SK-N-SH treated with all-trans-retinoic acid at 6 μM for 48 hours (cell line): Measurements from ENCODE around the gene PRICKLE1.

Source experiments
- ATAC-seq: fragments of 200-7000 bp; cut with Tn5 transposase; 3 replicates; pipeline ENCODE4 v1.9.1; 2020; ENCODE audit warnings: mild to moderate bottlenecking, moderate library complexity
- ARNTL ChIP-seq: fragments of 450-650 bp; formaldehyde crosslinking; IDR thresholded peaks from 2 replicates; pipeline ENCODE4 v1.5.0; 2020; ENCODE audit warnings: low read depth, mild to moderate bottlenecking, moderate library complexity, borderline replicate concordance
- BACH2 ChIP-seq: fragments of 250-450 bp; sonication (Bioruptor Pico); IDR thresholded peaks from 2 replicates; pipeline ENCODE4 v1.9.0; 2021; ENCODE audit warnings: mild to moderate bottlenecking, borderline replicate concordance
- CSDC2 ChIP-seq: fragments of 250-450 bp; sonication (Bioruptor Pico); IDR thresholded peaks from 2 replicates; pipeline ENCODE4 v1.5.0; 2020; ENCODE audit warnings: mild to moderate bottlenecking, moderate library complexity
- ESRRG ChIP-seq: fragments of 250-450 bp; sonication (Bioruptor Pico); IDR thresholded peaks from 2 replicates; pipeline ENCODE4 v1.6.1; 2021; ENCODE audit warnings: mild to moderate bottlenecking
- ISL1 ChIP-seq: fragments of 250-450 bp; sonication (Bioruptor Pico); IDR thresholded peaks from 2 replicates; pipeline ENCODE4 v2.1.2; 2022; ENCODE audit warnings: mild to moderate bottlenecking, moderate library complexity
- OSR1 ChIP-seq: fragments of 250-450 bp; sonication (Bioruptor Pico); IDR thresholded peaks from 2 replicates; pipeline ENCODE4 v1.8.0; 2022; ENCODE audit warnings: moderate library complexity, mild to moderate bottlenecking, inconsistent platforms
- PPARA ChIP-seq: fragments of 250-450 bp; sonication (Bioruptor Pico); IDR thresholded peaks from 2 replicates; pipeline ENCODE4 v1.5.0; 2020; ENCODE audit warnings: mild to moderate bottlenecking, borderline replicate concordance
- RARB ChIP-seq: fragments of 250-450 bp; sonication (Bioruptor Pico); IDR thresholded peaks from 2 replicates; pipeline ENCODE4 v1.8.0; 2021; ENCODE audit warnings: mild to moderate bottlenecking, moderate library complexity
- SNAI2 ChIP-seq: fragments of 250-450 bp; sonication (Bioruptor Pico); IDR thresholded peaks from 2 replicates; pipeline ENCODE4 v1.5.0; 2020; ENCODE audit warnings: mild to moderate bottlenecking, moderate library complexity
- TCF4 ChIP-seq: fragments of 250-450 bp; sonication (Bioruptor Pico); IDR thresholded peaks from 2 replicates; pipeline ENCODE4 v1.8.0; 2021; ENCODE audit warnings: mild to moderate bottlenecking, moderate library complexity, borderline replicate concordance
- TOX ChIP-seq: fragments of 250-450 bp; sonication (Bioruptor Pico); IDR thresholded peaks from 2 replicates; pipeline ENCODE4 v1.8.0; 2021; ENCODE audit warnings: mild to moderate bottlenecking, moderate library complexity, borderline replicate concordance
- ZC3H10 ChIP-seq: fragments of 250-450 bp; sonication (Bioruptor Pico); IDR thresholded peaks from 2 replicates; pipeline ENCODE4 v1.5.1; 2021; ENCODE audit warnings: mild to moderate bottlenecking, moderate library complexity
- ZFP3 ChIP-seq: fragments of 250-450 bp; sonication (Bioruptor Pico); IDR thresholded peaks from 2 replicates; pipeline ENCODE4 v1.5.0; 2020; ENCODE audit warnings: mild to moderate bottlenecking, moderate library complexity
- ZFP30 ChIP-seq: fragments of 450-650 bp; formaldehyde crosslinking; IDR thresholded peaks from 2 replicates; pipeline ENCODE4 v1.5.0; 2022; ENCODE audit warnings: mild to moderate bottlenecking, moderate library complexity
- ZNF8 ChIP-seq: fragments of 450-650 bp; formaldehyde crosslinking; IDR thresholded peaks from 2 replicates; pipeline ENCODE4 v1.5.0; 2020; ENCODE audit warnings: mild to moderate bottlenecking, moderate library complexity
- TF ChIP-seq, protein P1 (sequence below): fragments of 250-450 bp; sonication (Bioruptor Pico); IDR thresholded peaks from 2 replicates; pipeline ENCODE4 v1.5.0; 2020; ENCODE audit warnings: mild to moderate bottlenecking, moderate library complexity
- TF ChIP-seq, protein P2 (sequence below): fragments of 250-450 bp; sonication (Bioruptor Pico); IDR thresholded peaks from 2 replicates; pipeline ENCODE4 v1.8.0; 2020; ENCODE audit warnings: mild to moderate bottlenecking, moderate library complexity, borderline replicate concordance
- TF ChIP-seq, protein P3 (sequence below): fragments of 250-450 bp; sonication (Bioruptor Pico); IDR thresholded peaks from 2 replicates; pipeline ENCODE4 v1.8.0; 2021; ENCODE audit warnings: low read depth, mild to moderate bottlenecking, moderate library complexity, borderline replicate concordance
- TF ChIP-seq, protein P4 (sequence below): fragments of 250-450 bp; sonication (Bioruptor Pico); IDR thresholded peaks from 2 replicates; pipeline ENCODE4 v1.5.1; 2020; ENCODE audit warnings: low read depth, mild to moderate bottlenecking, moderate library complexity

PRICKLE1 gene

DNA sequence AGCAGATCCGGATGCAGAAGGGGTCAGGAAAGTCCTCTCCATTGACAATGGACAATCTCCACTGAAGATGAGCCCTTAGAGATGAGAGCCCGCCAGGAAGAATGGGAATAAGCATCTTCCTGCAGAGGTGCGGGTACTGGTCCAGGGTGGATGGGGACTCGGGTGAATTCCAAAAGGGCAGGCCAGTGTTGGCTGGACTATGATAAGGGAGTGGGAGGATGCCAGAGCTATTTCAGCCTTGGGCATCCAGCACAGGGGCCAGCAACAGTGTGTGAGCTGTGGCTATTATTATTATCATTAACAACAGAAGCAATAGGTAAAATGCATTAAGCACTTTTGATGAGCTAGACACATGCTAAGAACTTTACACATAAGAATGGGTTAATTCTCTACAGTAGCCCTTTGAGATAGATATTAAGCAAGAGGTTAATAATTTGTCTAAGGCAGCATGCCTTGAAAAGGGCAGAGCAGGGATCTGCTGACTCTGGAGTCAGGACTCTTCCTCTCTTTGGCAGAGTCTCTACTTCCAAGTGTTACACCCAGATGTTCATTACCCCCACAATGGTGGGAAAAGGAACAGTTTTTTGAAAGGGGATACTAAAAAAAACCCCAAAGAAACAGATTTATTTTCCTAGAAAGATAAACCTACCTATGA is 55.2 kb downstream of the PRICKLE1 start:
- TF ChIP-seq CSDC2 (CRISPR knock-in tag) = no peak
- TF ChIP-seq, protein P1, sequence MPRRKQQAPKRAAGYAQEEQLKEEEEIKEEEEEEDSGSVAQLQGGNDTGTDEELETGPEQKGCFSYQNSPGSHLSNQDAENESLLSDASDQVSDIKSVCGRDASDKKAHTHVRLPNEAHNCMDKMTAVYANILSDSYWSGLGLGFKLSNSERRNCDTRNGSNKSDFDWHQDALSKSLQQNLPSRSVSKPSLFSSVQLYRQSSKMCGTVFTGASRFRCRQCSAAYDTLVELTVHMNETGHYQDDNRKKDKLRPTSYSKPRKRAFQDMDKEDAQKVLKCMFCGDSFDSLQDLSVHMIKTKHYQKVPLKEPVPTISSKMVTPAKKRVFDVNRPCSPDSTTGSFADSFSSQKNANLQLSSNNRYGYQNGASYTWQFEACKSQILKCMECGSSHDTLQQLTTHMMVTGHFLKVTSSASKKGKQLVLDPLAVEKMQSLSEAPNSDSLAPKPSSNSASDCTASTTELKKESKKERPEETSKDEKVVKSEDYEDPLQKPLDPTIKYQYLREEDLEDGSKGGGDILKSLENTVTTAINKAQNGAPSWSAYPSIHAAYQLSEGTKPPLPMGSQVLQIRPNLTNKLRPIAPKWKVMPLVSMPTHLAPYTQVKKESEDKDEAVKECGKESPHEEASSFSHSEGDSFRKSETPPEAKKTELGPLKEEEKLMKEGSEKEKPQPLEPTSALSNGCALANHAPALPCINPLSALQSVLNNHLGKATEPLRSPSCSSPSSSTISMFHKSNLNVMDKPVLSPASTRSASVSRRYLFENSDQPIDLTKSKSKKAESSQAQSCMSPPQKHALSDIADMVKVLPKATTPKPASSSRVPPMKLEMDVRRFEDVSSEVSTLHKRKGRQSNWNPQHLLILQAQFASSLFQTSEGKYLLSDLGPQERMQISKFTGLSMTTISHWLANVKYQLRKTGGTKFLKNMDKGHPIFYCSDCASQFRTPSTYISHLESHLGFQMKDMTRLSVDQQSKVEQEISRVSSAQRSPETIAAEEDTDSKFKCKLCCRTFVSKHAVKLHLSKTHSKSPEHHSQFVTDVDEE (CRISPR knock-in tag) = no peak
- TF ChIP-seq, protein P2, sequence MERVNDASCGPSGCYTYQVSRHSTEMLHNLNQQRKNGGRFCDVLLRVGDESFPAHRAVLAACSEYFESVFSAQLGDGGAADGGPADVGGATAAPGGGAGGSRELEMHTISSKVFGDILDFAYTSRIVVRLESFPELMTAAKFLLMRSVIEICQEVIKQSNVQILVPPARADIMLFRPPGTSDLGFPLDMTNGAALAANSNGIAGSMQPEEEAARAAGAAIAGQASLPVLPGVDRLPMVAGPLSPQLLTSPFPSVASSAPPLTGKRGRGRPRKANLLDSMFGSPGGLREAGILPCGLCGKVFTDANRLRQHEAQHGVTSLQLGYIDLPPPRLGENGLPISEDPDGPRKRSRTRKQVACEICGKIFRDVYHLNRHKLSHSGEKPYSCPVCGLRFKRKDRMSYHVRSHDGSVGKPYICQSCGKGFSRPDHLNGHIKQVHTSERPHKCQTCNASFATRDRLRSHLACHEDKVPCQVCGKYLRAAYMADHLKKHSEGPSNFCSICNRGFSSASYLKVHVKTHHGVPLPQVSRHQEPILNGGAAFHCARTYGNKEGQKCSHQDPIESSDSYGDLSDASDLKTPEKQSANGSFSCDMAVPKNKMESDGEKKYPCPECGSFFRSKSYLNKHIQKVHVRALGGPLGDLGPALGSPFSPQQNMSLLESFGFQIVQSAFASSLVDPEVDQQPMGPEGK (CRISPR knock-in tag) = no peak
- no peak for ATAC-seq

DNA sequence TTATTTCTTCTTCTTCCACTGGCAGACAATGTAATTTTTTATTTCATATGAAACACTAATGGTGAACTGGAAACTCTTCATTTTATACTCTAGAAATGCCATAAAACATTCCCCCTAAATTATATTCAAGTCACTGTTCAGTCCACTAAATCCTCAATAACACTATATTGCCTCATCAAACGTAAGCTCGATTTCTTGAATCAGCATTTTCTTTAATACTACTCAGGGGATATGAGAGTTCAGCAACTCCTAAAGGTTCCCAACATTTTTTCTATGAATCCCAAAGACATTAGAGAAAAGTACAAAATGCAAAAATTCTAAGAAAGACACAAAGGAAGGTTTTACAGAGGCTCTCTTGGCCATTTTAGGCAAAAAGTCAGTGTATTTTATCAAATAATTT is 59.3 kb downstream of the PRICKLE1 start:
- TF ChIP-seq CSDC2 (CRISPR knock-in tag) (no peak), ZNF8 (CRISPR knock-in tag) (no peak), OSR1 (CRISPR knock-in tag) (no peak), ISL1 (CRISPR knock-in tag) (no peak), TOX (CRISPR knock-in tag) (no peak), ZFP30 (CRISPR knock-in tag) (no peak), ESRRG (CRISPR knock-in tag) (no peak), ZC3H10 (CRISPR knock-in tag) (no peak), SNAI2 (CRISPR knock-in tag) (no peak), ZFP3 (CRISPR knock-in tag) (no peak)
- TF ChIP-seq, protein P3, sequence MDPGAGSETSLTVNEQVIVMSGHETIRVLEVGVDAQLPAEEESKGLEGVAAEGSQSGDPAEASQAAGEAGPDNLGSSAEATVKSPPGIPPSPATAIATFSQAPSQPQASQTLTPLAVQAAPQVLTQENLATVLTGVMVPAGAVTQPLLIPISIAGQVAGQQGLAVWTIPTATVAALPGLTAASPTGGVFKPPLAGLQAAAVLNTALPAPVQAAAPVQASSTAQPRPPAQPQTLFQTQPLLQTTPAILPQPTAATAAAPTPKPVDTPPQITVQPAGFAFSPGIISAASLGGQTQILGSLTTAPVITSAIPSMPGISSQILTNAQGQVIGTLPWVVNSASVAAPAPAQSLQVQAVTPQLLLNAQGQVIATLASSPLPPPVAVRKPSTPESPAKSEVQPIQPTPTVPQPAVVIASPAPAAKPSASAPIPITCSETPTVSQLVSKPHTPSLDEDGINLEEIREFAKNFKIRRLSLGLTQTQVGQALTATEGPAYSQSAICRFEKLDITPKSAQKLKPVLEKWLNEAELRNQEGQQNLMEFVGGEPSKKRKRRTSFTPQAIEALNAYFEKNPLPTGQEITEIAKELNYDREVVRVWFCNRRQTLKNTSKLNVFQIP (CRISPR knock-in tag) = no peak
- TF ChIP-seq, protein P2 (CRISPR knock-in tag) = no peak
- TF ChIP-seq, protein P1 (CRISPR knock-in tag) = no peak
- no peak for ATAC-seq

DNA sequence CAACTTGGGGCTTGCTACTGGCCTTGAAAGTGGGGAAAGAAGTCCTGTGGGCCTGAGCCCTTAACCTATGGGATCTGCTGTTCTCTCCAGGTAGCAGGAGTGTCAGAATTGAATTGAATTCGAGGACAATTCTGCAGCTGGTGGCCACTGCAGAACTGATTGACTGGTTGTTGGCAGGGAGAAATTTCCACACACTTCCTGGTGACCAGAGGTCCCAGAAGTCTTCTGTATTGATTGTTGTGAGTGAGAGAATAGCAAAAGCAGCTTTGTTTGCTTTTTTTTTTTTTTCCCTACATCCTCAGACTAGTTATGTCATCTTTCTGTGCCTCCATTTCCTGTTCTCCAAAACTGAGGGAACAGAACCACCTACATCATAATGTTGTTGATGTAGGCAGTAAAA is 64.1 kb downstream of the PRICKLE1 start:
- no peak for ATAC-seq
- TF ChIP-seq PPARA (CRISPR knock-in tag) (no peak), ZFP30 (CRISPR knock-in tag) (no peak), CSDC2 (CRISPR knock-in tag) (no peak), ZC3H10 (CRISPR knock-in tag) (no peak), ARNTL (CRISPR knock-in tag) (no peak), RARB (CRISPR knock-in tag) (no peak), ZNF8 (CRISPR knock-in tag) (no peak), TCF4 (CRISPR knock-in tag) (no peak), BACH2 (no peak)
- TF ChIP-seq, protein P4, sequence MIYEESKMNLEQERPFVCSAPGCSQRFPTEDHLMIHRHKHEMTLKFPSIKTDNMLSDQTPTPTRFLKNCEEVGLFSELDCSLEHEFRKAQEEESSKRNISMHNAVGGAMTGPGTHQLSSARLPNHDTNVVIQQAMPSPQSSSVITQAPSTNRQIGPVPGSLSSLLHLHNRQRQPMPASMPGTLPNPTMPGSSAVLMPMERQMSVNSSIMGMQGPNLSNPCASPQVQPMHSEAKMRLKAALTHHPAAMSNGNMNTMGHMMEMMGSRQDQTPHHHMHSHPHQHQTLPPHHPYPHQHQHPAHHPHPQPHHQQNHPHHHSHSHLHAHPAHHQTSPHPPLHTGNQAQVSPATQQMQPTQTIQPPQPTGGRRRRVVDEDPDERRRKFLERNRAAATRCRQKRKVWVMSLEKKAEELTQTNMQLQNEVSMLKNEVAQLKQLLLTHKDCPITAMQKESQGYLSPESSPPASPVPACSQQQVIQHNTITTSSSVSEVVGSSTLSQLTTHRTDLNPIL (CRISPR knock-in tag) = no peak
- TF ChIP-seq, protein P2 (CRISPR knock-in tag) = no peak
